ENCODE results near the gene PROB1.
A peak's percentile ranks its signal among the peaks of the same experiment; 100 is the strongest.
"Not testable (repeated sequence)": the region's sequence is repeated elsewhere in the genome, so short reads cannot be mapped to it uniquely, and the experiment has no call there.

PROB1 gene

DNA sequence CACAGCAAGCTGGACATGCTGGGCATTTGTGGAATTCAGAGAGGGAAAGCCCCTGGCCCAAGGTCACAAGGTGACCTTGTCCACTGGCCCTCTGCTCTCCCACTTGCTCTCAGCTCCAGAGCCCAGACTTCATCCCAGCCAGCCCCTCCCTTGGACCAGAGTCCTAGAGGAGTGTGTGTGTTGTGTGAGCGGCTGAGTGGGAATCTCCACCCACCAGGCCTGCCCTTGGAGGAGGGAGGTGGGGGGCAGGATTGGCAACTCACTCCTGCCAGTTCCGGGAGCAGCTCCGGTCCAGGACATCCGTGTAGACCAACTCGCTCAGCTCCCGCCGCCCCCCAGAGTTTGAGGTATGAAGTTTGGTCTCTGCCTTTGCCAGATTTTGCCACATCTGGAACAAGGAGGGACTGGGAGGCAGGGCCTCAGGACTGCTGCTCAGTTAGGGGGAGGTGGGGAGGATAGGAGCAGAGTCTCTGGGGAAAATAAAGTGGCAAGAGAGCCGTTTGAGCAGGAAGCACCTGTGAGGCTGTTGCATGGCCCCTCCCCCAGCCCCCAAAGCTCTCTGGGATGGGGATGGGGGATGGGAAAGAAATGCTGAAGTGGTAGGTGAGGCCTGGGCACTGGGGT is 6.6 kb downstream of the PROB1 start:
- no peaks in the 10 kb centered on the region for H3K36me3 ChIP-seq (ENCODE audit: control insufficient read depth, insufficient read depth, low read length)
- no peak overlapping the region for H3K9ac ChIP-seq (ENCODE audit: low read depth, low read length)
- H3K4me1 ChIP-seq (ENCODE audit: control insufficient read depth, insufficient read depth, low read length): peaks cover 11% of the 10 kb centered on the region
- H3K27me3 ChIP-seq (ENCODE audit: control insufficient read depth, insufficient read depth, low read length): peaks cover 7% of the 10 kb centered on the region
- H3K9me3 ChIP-seq (ENCODE audit: control insufficient read depth, insufficient read depth, low read length): no peaks in the 10 kb centered on the region
- peak overlapping the region; percentile 8 for H3K4me3 ChIP-seq (ENCODE audit: low read depth, low read length)

- Histone ChIP-seq H3K27me3 (ENCODE audit: control insufficient read depth, insufficient read depth, low read length) (peaks cover 4% of the 10 kb centered on the region), H3K9me3 (ENCODE audit: control insufficient read depth, insufficient read depth, low read length) (no peaks in the 10 kb centered on the region), H3K4me1 (ENCODE audit: control insufficient read depth, insufficient read depth, low read length) (peaks cover 11% of the 10 kb centered on the region), H3K9ac (ENCODE audit: low read depth, low read length) (no peak overlapping the region), H3K4me3 (ENCODE audit: low read depth, low read length) (no peak overlapping the region), H3K36me3 (ENCODE audit: control insufficient read depth, insufficient read depth, low read length) (no peaks in the 10 kb centered on the region)
Observed at GRCh38 chr5:139387611-139388197, 7.2 kb downstream of the PROB1 start.

DNA sequence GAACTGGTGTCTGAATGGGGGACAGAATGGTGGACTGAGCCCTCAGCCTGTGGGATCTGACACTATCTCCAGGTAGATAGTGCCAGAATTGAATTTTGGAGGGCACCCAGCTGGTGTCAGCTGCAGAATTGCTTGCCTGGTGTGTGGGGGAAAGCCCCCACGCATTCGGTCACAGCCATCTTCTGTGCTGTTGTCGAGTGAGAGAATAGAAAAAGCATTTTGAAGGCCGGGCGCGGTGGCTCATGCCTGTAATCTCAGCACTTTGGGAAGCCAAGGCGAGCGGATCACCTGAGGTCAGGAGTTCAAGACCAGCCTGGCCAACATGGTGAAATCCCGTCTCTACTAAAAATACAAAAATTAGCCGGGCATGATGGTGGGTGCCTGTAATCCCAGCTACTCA is 7.9 kb downstream of the PROB1 start:
- not testable (repeated sequence) for H3K9me3 ChIP-seq (ENCODE audit: control insufficient read depth, insufficient read depth, low read length); H3K4me3 ChIP-seq (ENCODE audit: low read depth, low read length); H3K36me3 ChIP-seq (ENCODE audit: control insufficient read depth, insufficient read depth, low read length); H3K9ac ChIP-seq (ENCODE audit: low read depth, low read length); H3K27me3 ChIP-seq (ENCODE audit: control insufficient read depth, insufficient read depth, low read length)
- H3K4me1 ChIP-seq (ENCODE audit: control insufficient read depth, insufficient read depth, low read length): peaks cover 11% of the 10 kb centered on the region

- Histone ChIP-seq H3K27me3 (ENCODE audit: control insufficient read depth, insufficient read depth, low read length) (peaks cover 1% of the 10 kb centered on the region), H3K36me3 (ENCODE audit: control insufficient read depth, insufficient read depth, low read length) (no peaks in the 10 kb centered on the region), H3K4me1 (ENCODE audit: control insufficient read depth, insufficient read depth, low read length) (peaks cover 9% of the 10 kb centered on the region), H3K4me3 (ENCODE audit: low read depth, low read length) (no peak overlapping the region), H3K9me3 (ENCODE audit: control insufficient read depth, insufficient read depth, low read length) (no peaks in the 10 kb centered on the region), H3K9ac (ENCODE audit: low read depth, low read length) (no peak overlapping the region)
Observed at GRCh38 chr5:139386050-139386438, 8.9 kb downstream of the PROB1 start.

- no peaks in the 10 kb centered on the region for H3K27me3 ChIP-seq (ENCODE audit: control insufficient read depth, insufficient read depth, low read length)
- H3K4me1 ChIP-seq (ENCODE audit: control insufficient read depth, insufficient read depth, low read length): peaks cover 9% of the 10 kb centered on the region
- no peak overlapping the region for H3K4me3 ChIP-seq (ENCODE audit: low read depth, low read length)
- no peaks in the 10 kb centered on the region for H3K36me3 ChIP-seq (ENCODE audit: control insufficient read depth, insufficient read depth, low read length)
- no peaks in the 10 kb centered on the region for H3K9me3 ChIP-seq (ENCODE audit: control insufficient read depth, insufficient read depth, low read length)
- H3K9ac ChIP-seq (ENCODE audit: low read depth, low read length): no peak overlapping the region
Observed at GRCh38 chr5:139385061-139386049, 9.5 kb downstream of the PROB1 start.

- Histone ChIP-seq H3K9ac (ENCODE audit: low read depth, low read length) (no peak overlapping the region), H3K27me3 (ENCODE audit: control insufficient read depth, insufficient read depth, low read length) (no peaks in the 10 kb centered on the region), H3K9me3 (ENCODE audit: control insufficient read depth, insufficient read depth, low read length) (no peaks in the 10 kb centered on the region), H3K4me3 (ENCODE audit: low read depth, low read length) (no peak overlapping the region), H3K36me3 (ENCODE audit: control insufficient read depth, insufficient read depth, low read length) (no peaks in the 10 kb centered on the region), H3K4me1 (ENCODE audit: control insufficient read depth, insufficient read depth, low read length) (peaks cover 9% of the 10 kb centered on the region)
Observed at GRCh38 chr5:139384591-139385051, 10.3 kb downstream of the PROB1 start.

- Histone ChIP-seq H3K4me3 (ENCODE audit: low read depth, low read length) (no peak overlapping the region), H3K4me1 (ENCODE audit: control insufficient read depth, insufficient read depth, low read length) (peaks cover 11% of the 10 kb centered on the region), H3K9ac (ENCODE audit: low read depth, low read length) (no peak overlapping the region)
Observed at GRCh38 chr5:139383993-139384590, 10.8 kb downstream of the PROB1 start.

GRCh38 chr5:139383275-139383992 is 11.5 kb downstream of the PROB1 start, which contains the start of gene SLC23A1:
TSS of gene SLC23A1 (minus strand) at chr5:139383297. CDS start at chr5:139383253, 44 bp downstream.
- Histone ChIP-seq H3K4me3 (ENCODE audit: low read depth, low read length) (no peak within 1 kb of the TSS), H3K9me3 (ENCODE audit: control insufficient read depth, insufficient read depth, low read length) (no peaks in the 10 kb centered on the region), H3K4me1 (ENCODE audit: control insufficient read depth, insufficient read depth, low read length) (peaks cover 9% of the 10 kb centered on the region), H3K36me3 (ENCODE audit: control insufficient read depth, insufficient read depth, low read length) (no peaks in the 10 kb centered on the region), H3K9ac (ENCODE audit: low read depth, low read length) (no peak within 1 kb of the TSS), H3K27me3 (ENCODE audit: control insufficient read depth, insufficient read depth, low read length) (no peaks in the 10 kb centered on the region)

More at GRCh38 chr5:139383993-139384590, 10.8 kb downstream of the PROB1 start:
- no peaks in the 10 kb centered on the region for H3K9me3 ChIP-seq (ENCODE audit: control insufficient read depth, insufficient read depth, low read length)
- no peaks in the 10 kb centered on the region for H3K27me3 ChIP-seq (ENCODE audit: control insufficient read depth, insufficient read depth, low read length)
- H3K36me3 ChIP-seq (ENCODE audit: control insufficient read depth, insufficient read depth, low read length): no peaks in the 10 kb centered on the region

- H3K9ac ChIP-seq (ENCODE audit: low read depth, low read length): no peak overlapping the region
- H3K4me3 ChIP-seq (ENCODE audit: low read depth, low read length): no peak overlapping the region
- H3K9me3 ChIP-seq (ENCODE audit: control insufficient read depth, insufficient read depth, low read length): no peaks in the 10 kb centered on the region
- peaks cover 3% of the 10 kb centered on the region for H3K4me1 ChIP-seq (ENCODE audit: control insufficient read depth, insufficient read depth, low read length)
- H3K36me3 ChIP-seq (ENCODE audit: control insufficient read depth, insufficient read depth, low read length): no peaks in the 10 kb centered on the region
- no peaks in the 10 kb centered on the region for H3K27me3 ChIP-seq (ENCODE audit: control insufficient read depth, insufficient read depth, low read length)
Observed at GRCh38 chr5:139382807-139383206, 12.1 kb downstream of the PROB1 start.

GRCh38 chr5:139381837-139382761 is 12.8 kb downstream of the PROB1 start:
- Histone ChIP-seq H3K4me3 (ENCODE audit: low read depth, low read length) (no peak overlapping the region), H3K36me3 (ENCODE audit: control insufficient read depth, insufficient read depth, low read length) (no peaks in the 10 kb centered on the region), H3K27me3 (ENCODE audit: control insufficient read depth, insufficient read depth, low read length) (no peaks in the 10 kb centered on the region), H3K4me1 (ENCODE audit: control insufficient read depth, insufficient read depth, low read length) (peaks cover 4% of the 10 kb centered on the region), H3K9ac (ENCODE audit: low read depth, low read length) (no peak overlapping the region), H3K9me3 (ENCODE audit: control insufficient read depth, insufficient read depth, low read length) (no peaks in the 10 kb centered on the region)

All from iPS-15b (cell line).